HG02970 (cell line): Measurements from ENCODE around the gene CT45A5.
"Not testable (repeated sequence)": the region's sequence is repeated elsewhere in the genome, so short reads cannot be mapped to it uniquely, and the experiment has no call there.

ENCODE experiments used
- ATAC-seq: cut with Tn5 transposase; IDR thresholded peaks from one replicate; pipeline ENCODE4 v1.9.1; 2021; ENCODE audit warnings: mild to moderate bottlenecking, moderate library complexity, moderate number of reproducible peaks; ENCODE audit not compliant: unreplicated experiment, low FRiP score

CT45A5 gene, protein sequence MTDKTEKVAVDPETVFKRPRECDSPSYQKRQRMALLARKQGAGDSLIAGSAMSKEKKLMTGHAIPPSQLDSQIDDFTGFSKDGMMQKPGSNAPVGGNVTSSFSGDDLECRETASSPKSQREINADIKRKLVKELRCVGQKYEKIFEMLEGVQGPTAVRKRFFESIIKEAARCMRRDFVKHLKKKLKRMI

DNA sequence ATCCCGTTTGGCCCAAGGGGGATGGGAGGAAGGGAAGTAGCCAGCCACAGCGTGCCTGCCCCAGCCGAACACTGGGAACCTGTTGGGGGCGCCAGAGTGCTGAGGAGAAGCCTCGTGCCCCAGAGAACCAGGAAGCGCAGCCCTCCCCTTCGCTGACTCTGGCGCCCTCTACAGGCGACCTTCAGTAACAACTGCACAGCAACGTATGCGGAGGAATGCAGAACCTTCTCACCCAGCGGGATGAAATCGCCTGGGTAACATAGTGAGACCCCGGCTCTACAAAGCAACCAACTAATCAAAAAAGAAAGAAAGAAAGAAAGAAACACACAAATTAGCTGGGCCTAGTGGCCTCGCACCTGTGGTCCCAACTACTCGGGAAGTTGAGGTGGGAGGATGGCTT is at the start of gene CT45A5:
TSS of gene CT45A5 (minus strand) at position 101 of the 400 bp plus-strand sequence. CDS start 3,774 bp downstream, outside the sequence.
- ATAC-seq = not testable (repeated sequence)

DNA sequence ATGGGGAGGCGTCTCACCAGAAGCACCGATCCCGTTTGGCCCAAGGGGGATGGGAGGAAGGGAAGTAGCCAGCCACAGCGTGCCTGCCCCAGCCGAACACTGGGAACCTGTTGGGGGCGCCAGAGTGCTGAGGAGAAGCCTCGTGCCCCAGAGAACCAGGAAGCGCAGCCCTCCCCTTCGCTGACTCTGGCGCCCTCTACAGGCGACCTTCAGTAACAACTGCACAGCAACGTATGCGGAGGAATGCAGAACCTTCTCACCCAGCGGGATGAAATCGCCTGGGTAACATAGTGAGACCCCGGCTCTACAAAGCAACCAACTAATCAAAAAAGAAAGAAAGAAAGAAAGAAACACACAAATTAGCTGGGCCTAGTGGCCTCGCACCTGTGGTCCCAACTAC is 34.6 kb upstream of the CT45A5 start, which contains the start of gene CT45A2:
TSS of gene CT45A2 (minus strand) at position 101 of the 400 bp plus-strand sequence. CDS start 3,747 bp downstream, outside the sequence.
- ATAC-seq = not testable (repeated sequence)

DNA sequence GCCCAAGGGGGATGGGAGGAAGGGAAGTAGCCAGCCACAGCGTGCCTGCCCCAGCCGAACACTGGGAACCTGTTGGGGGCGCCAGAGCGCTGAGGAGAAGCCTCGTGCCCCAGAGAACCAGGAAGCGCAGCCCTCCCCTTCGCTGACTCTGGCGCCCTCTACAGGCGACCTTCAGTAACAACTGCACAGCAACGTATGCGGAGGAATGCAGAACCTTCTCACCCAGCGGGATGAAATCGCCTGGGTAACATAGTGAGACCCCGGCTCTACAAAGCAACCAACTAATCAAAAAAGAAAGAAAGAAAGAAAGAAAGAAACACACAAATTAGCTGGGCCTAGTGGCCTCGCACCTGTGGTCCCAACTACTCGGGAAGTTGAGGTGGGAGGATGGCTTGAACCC is 17.4 kb upstream of the CT45A5 start, which contains the start of gene CT45A6:
TSS of gene CT45A6 (minus strand) at position 101 of the 400 bp plus-strand sequence. CDS start 3,794 bp downstream, outside the sequence.
- ATAC-seq = not testable (repeated sequence)

DNA sequence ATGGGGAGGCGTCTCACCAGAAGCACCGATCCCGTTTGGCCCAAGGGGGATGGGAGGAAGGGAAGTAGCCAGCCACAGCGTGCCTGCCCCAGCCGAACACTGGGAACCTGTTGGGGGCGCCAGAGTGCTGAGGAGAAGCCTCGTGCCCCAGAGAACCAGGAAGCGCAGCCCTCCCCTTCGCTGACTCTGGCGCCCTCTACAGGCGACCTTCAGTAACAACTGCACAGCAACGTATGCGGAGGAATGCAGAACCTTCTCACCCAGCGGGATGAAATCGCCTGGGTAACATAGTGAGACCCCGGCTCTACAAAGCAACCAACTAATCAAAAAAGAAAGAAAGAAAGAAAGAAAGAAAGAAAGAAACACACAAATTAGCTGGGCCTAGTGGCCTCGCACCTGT is 17.2 kb downstream of the CT45A5 start, which contains the start of gene CT45A3:
TSS of gene CT45A3 (minus strand) at position 101 of the 400 bp plus-strand sequence. CDS start 3,747 bp downstream, outside the sequence.
- ATAC-seq = not testable (repeated sequence)

DNA sequence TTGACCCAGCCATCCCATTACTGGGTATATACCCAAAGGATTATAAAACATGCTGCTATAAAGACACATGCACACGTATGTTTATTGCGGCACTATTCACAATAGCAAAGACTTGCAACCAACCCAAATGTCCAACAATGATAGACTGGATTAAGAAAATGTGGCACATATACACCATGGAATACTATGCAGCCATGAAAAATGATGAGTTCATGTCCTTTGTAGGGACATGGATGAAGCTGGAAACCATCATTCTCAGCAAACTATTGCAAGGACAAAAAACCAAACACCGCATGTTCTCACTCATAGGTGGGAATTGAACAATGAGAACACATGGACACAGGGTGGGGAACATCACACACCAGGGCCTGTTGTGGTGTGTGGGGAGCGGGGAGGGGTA is 40.6 kb downstream of the CT45A5 start:
- ATAC-seq = not testable (repeated sequence)

DNA sequence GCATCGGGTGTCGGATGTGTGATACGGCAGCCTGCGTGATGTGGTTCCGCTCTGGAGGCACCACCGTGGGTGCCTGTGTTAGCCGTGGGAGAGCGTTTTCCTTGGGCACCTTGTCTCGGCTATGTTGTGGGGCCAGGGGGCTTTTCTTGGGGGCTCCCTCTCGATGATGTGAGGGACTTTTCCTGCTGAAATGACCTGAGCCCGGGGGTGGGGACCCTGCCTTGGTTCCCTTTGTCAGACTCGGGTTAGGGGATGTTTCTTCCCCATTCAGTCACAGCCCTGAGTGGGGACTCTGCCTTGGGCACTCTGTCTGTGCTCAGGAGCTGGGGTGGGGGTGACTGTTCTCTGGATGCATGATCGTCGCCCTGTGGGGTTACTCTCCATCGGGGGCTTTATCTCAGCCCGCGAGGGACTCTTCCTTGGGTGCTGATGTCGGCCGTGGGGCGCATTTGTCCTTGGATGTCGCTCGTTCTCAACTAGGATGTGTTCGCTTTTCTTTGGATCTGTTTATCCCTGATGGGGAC is 44.0 kb downstream of the CT45A5 start:
- no peak for ATAC-seq

DNA sequence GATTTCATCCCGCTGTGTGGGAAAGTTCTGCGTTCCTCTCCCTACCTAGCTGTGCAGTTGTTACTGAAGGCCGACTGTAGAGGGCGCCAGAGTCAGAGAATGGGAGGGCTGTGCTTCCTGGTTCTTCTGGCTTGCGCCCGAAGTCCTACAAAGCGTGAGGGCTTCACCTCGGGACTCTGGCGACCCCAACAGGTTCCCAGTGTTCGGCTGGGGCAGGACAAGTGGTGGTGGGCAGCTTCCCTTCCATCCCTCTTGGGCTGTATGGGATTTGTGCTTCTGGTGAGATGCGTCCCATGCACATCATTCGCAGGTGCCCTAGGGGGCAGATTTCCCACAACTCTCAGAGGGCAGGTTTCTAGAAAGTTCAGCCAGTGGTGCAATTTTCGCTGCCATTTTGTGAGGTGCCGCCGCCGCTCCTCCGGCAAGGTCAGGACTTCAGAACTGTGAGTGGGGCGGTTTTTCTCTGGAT is 44.6 kb downstream of the CT45A5 start:
- ATAC-seq = no peak

DNA sequence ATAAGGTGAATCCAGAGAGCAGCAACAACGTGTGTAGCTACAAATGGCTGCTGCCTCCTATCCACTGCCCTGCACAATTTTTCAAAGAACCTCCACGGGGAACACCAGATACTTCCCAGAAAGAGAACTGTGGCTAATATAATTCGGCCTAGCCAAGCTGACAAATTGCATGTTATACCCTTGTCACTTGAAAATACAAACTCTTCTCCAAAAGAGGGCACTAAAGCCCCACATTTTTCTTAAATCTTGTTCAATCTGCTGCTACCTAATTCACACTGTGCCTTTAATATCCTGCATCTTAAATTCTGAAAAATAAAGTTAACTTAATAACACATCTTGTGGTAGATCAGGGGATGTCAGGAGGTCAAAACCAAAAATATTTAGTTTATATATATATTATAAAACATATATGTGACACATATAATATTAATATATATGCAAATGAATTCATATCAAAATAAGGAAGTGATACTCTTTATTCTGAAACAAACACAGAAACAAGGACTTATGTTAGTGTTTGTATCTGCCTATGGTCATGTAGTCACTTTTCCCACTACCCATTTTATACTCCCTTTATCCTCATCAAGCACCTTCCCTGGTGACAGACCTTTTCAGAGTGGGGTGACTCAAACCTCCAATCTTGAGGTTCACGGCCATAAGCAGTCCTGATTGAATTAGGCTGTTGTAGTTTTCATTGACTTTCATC is 47.8 kb downstream of the CT45A5 start:
- no peak for ATAC-seq

DNA sequence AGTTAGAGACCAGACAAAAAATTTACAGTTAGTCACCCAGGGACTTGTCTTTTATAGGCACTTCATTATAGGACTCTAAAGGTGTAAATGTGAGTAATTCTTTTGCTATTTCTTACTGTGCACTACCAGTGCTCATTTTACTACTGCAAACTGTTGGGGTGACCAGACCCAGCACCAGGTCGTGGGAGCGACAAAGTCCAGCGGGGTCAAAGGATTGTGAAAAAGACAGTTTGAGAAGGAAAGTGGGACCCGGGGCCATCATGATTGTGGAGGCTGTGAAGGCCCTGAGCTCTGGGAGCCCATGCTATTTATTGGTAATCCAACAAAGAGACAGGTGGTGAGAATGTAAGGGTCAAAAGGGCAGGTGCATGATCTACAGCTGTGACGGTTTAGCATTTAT is 50.6 kb downstream of the CT45A5 start:
- ATAC-seq = not testable (repeated sequence)
